CMK (cell line): ENCODE measurements around the gene RER1.
"Not testable (repeated sequence)": the region's sequence is repeated elsewhere in the genome, so short reads cannot be mapped to it uniquely, and the experiment has no call there.

Experiments
- DNase-seq: peaks from one replicate; pipeline ENCODE4 v3.0.0-alpha.2; 2010; ENCODE audit warnings: low read depth

RER1 gene

GRCh38 chr1:2429780-2430591, 38.3 kb downstream of the RER1 start:
- no peak for DNase-seq

DNA sequence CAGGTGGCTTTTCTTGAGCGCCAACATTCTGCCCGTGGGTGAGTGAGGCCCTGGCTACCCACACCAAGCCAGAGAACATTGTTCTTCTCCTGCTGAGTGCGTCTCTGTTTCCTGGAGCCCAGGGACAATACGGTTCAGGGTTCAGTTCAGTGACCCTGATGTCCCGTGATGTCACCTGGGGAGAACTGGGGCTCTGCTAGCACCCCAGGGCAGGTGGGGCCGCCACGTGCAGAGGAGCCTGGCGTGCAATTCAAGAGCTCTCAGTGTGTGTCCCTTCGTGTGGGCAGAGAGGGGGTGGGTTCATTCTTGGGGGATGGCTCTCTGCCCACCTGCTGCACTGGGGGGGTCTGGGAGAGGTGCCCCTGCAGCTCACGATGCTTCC, 38.9 kb downstream of the RER1 start:
- no peak for DNase-seq

GRCh38 chr1:2431103-2431502, 39.5 kb downstream of the RER1 start:
- no peak for DNase-seq

DNA sequence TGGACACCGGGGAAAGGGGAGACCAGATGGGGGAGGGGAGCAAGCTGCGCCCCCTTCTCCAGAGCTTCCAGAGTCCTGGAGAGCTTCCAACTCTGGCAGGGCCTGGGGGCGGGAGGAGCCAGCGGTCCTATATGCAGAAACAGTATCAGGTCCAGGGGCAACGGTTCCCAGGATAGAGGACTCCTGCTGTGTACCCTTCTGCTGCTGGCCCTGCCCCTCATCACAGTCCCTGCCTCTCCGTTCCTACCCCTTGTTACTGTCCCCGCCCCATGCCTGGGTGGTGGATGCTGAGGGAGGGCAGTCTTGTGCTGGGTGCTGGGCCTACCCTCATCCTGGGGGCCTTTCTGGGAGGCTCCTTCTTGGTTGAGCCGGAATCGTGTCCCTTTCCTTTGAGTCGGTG, 39.9 kb downstream of the RER1 start:
- DNase-seq = no peak

- DNase-seq = no peak
Observed at GRCh38 chr1:2432441-2432844, 40.8 kb downstream of the RER1 start.

DNA sequence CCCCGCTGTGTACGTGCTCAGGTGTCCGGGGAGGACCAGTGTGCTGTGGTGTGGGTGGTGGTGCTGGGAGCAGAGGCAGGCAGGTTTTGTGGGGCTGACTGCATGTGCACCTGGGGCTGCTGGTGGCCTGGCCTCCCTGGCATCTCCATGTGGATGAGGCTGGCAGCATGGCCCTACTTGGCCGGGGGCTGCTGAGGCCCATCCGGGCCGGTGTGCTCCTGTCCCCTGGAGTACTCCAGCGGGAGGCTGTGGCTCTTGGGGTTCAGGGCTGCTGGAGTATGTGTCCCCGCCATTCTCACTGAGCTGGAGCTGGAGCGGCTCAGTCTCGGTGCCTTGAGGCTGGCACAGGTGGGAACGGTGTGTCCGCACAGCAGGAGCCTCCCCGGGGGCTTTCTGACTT, 41.6 kb downstream of the RER1 start:
- no peak for DNase-seq

- no peak for DNase-seq
Observed at GRCh38 chr1:2433936-2434655, 42.5 kb downstream of the RER1 start.

- no peak for DNase-seq
Observed at GRCh38 chr1:2435091-2435490, 43.5 kb downstream of the RER1 start.

DNA sequence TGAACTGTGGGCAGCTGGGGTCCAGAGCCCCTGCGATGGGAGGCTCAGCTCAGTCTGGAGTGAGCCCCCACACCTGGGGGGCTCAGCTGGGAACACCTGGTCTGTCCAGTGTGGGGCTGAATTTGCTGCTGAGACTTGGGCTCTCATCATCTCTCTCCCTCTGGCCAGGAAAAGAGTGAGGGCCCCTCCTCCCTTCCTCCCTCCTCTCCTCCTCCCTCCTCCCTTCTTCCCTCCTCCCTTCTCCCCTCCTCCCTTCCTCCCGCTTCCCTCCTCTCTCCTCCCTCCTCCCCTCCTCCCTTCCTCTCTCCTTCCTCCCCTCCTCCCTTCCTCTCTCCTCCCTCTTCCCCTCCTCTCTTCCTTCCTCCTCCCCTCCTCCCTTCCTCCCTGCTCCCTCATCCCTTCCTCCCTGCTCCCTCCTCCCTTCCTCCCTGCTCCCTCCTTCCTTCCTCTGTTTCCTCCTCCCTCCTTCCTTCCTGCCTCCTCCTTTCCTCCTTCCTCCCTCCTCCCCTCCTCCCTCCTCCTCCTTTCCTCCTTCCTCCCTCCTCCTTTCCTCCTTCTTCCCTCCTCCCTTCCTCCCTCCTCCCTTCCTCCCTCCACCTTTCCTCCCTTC, 44.2 kb downstream of the RER1 start:
- DNase-seq = no peak

DNA sequence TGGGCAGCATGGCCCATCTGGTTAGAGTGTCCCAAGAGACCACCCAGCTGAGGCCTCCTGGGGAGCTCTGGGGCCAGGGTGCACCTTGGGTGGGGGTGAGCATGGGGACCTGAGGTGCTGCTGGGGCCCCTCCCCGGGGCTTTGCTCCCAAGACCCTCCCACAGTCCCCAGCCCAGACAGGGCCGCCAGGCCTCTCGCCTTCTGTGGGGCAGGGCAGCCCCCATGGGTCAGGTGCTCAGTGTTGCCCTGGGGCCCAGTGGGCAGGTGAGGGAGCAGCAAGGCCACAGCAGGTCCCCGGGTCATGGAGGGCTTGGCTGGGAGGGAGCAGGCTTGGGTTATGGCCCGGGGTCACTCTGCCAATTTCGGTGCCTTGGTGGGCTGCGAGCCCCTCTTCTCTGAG, 45.2 kb downstream of the RER1 start:
- DNase-seq = no peak

- no peak for DNase-seq
Observed at GRCh38 chr1:2437617-2438016, 46.0 kb downstream of the RER1 start.

GRCh38 chr1:2438038-2438437, 46.4 kb downstream of the RER1 start:
- DNase-seq = no peak

DNA sequence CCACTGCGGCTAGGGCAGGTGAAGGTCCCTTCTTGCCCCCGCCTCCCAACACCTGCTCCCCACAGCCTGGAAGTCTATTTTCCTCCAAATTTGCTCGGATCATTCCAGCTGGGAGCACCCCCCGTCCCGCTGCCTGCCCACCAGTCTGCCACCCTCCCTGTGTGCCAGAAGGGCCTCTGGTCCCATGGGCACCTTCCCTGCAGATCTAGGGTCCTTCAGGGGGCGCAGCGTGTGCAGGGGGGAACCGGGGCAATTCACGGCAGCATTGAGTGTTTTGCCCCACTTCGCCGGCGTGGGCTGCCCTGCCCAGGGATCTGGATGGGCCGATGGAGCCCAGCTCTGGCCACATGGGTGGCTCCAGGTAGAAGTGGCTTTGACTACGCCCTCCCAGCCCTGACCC, 47.0 kb downstream of the RER1 start:
- no peak for DNase-seq

DNA sequence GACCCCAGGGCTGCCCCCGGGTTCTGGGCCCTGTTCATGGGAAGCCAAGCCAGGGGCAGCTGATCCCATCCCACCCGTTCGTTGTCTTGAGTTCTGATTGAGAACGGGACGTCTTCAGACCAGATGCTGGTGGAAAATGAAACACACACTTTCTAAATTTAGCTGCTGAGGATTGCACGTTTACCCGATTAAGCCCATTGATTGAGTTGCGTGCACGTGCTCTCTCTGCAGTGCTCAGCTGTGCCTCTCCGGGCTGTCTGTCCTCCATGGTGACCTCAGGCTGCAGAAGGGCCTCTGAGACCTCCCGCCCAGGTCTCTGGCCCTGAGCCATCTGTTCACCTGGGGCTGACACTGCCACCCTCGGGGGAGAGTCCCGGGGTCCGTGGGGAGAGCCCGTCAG, 47.7 kb downstream of the RER1 start:
- no peak for DNase-seq

DNA sequence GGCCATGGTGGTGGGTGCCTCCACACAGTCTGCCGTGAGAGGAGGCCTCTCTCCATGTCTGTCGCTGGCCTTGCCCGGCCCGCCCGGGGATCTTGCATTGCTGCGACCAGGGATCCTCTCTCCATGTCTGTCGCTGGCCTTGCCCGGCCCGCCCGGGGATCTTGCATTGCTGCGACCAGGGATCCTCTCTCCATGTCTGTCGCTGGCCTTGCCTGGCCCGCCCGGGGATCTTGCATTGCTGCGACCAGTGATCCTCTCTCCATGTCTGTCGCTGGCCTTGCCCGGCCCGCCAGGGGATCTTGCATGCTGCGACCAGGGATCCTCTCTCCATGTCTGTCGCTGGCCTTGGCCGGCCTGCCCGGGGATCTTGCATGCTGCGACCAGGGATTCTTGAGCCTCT, 48.7 kb downstream of the RER1 start:
- not testable (repeated sequence) for DNase-seq

DNA sequence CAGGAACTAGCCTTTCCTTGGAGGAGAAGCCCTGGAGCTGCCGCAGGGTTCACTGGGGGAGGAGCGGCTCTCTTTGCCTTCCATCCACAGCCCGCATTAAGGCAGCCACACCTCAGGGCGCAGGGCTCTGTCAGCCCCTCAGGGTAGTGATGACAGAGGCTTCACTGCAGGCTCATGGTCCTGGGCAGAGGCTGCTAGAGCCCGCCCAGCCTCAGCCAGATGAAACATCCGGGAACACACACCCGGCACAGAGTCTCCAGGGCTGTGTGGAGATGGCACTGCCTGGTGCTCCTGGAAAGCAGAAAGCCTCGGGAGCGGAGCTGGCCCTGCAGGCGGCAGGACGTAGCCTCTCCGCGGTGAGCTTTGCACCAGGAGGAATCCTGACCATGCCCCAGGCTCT, 50.1 kb downstream of the RER1 start:
- no peak for DNase-seq

- DNase-seq = no peak
Observed at GRCh38 chr1:2442661-2443060, 51.0 kb downstream of the RER1 start.

- DNase-seq = no peak
Observed at GRCh38 chr1:2443277-2444137, 51.9 kb downstream of the RER1 start.

DNA sequence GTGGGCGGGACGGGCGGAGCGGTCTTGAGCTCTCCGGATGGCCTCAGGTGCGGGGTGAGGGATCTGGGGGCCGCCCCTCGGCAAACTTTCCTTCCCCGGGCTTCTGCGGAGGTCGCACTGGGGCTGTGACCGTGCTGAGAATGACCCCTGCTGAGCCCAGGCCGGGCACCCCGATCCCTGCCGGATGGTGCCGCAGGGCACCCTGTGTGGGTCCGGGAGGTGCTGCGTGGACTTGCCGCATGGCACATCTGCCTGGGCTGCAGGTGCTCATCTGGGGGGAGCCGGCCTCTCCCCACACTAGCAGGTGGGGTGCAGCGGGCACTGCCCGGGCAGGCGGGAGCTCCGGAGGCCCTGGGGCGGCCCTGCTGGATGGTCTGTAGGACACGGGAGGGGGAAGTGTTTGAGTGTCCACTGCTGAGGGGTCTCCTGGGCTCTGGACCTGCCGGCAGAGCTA, 52.5 kb downstream of the RER1 start:
- DNase-seq = no peak

DNA sequence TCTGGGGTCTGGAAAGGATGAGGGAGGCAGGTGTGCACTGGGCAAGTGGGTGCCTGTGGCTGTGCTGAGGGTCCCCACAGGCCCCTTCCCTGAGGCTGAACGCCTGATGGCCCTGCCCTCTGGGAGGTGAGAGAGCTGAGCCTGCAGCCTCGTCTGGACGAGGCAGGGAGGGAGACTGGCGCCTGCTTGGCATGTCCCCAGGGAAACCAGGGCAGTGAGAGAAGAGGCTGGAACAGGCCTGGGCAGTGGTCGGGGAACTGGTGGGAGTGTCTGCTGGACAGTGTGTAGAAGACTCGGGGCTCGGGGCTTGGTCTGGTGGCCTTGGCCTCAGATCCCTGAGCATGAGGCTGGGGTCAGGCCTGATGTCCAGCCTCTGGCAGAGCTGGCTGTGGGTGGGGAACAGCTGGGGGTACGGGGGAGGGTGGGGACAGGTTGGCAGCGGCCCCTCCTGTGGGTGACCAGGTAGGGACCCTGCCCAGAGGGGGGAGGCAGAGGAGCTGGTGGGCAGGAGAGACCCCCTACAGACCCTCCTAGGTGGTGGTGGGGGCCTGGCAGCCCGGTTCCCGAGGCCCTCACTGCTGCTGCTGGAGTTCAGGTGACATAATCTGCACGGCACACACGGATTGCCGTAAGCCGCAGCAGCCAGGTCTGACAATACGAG, 53.7 kb downstream of the RER1 start:
- no peak for DNase-seq

GRCh38 chr1:2445823-2446215, 54.2 kb downstream of the RER1 start:
- no peak for DNase-seq

DNA sequence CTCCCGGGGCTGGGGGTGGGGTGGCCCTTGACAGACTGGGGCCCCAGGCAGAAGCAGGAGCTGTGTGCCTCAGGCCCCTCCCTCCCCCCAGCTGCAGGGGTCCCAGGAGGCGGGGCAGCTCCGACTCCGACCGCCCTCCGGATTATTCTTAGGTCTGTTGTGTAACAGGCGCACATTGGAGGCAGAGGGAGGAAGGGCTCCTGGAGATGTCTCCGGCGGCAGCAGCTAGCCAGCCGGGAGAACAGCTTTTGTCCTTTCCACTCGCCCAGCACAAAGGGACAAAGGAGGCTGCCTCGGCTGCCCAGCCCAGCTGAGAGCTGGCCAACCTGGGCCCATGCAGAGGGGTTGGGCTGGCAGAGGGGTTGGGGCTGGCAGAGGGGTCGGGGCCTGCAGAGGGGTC, 54.8 kb downstream of the RER1 start:
- no peak for DNase-seq
